HepG2 (cell line): ENCODE results near the gene TUBG1. TPM values are rescaled to one million over a fixed set of nuclear protein-coding genes. Genes with fewer than 3 reads are reported as not detected.
A peak's percentile ranks its signal among the peaks of the same experiment; 100 is the strongest.

Experiments
- ATF1 ChIP-seq: IDR thresholded peaks from 2 replicates; pipeline ENCODE4 v1.6.1; 2016; ENCODE audit warnings: mild to moderate bottlenecking, control low read depth
- HIVEP1 ChIP-seq: sonication (generic); formaldehyde crosslinking; IDR thresholded peaks from 2 replicates; pipeline ENCODE4 v1.4.0; 2020; ENCODE audit warnings: mild to moderate bottlenecking, missing genetic modification reagents
- IKZF4 ChIP-seq: sonication (generic); formaldehyde crosslinking; IDR thresholded peaks from 2 replicates; pipeline ENCODE4 v1.5.1; 2020; ENCODE audit warnings: borderline replicate concordance, mild to moderate bottlenecking, low read depth, missing genetic modification reagents; ENCODE audit errors: not compliant biosample characterization
- MEIS1 ChIP-seq: sonication (generic); formaldehyde crosslinking; IDR thresholded peaks from 2 replicates; pipeline ENCODE4 v1.9.0; 2021; ENCODE audit warnings: mild to moderate bottlenecking, missing genetic modification reagents, moderate library complexity, borderline replicate concordance
- NFATC3 ChIP-seq: sonication (generic); formaldehyde crosslinking; IDR thresholded peaks from 2 replicates; pipeline ENCODE4 v1.5.1; 2020; ENCODE audit warnings: mild to moderate bottlenecking, missing genetic modification reagents
- SAFB2 ChIP-seq: sonication (generic); formaldehyde crosslinking; IDR thresholded peaks from 2 replicates; pipeline ENCODE4 v1.5.1; 2020; ENCODE audit warnings: missing genetic modification reagents, low read depth, mild to moderate bottlenecking, borderline replicate concordance
- WIZ ChIP-seq: sonication (generic); formaldehyde crosslinking; IDR thresholded peaks from 2 replicates; pipeline ENCODE4 v1.5.1; 2020; ENCODE audit warnings: mild to moderate bottlenecking, missing genetic modification reagents
- ZFP1 ChIP-seq: IDR thresholded peaks from 2 replicates; pipeline ENCODE4 v1.6.1; 2016
- ZFYVE20 ChIP-seq: sonication (generic); formaldehyde crosslinking; IDR thresholded peaks from 2 replicates; pipeline ENCODE4 v1.8.0; 2023; ENCODE audit warnings: low read depth, mild to moderate bottlenecking, moderate library complexity, missing genetic modification reagents, borderline replicate concordance
- ZNF17 ChIP-seq: sonication (generic); formaldehyde crosslinking; IDR thresholded peaks from 2 replicates; pipeline ENCODE4 v1.5.0; 2020; ENCODE audit warnings: mild to moderate bottlenecking, missing genetic modification reagents
- ZNF205 ChIP-seq: IDR thresholded peaks from 2 replicates; pipeline ENCODE4 v1.6.1; 2018; ENCODE audit warnings: missing biosample characterization, missing genetic modification reagents
- ZNF451 ChIP-seq: sonication (generic); formaldehyde crosslinking; IDR thresholded peaks from 2 replicates; pipeline ENCODE4 v1.5.0; 2020; ENCODE audit warnings: mild to moderate bottlenecking, missing genetic modification reagents
- ZNF605 ChIP-seq: sonication (generic); formaldehyde crosslinking; IDR thresholded peaks from 2 replicates; pipeline ENCODE4 v1.8.0; 2022; ENCODE audit warnings: mild to moderate bottlenecking, missing genetic modification reagents
- ZNF678 ChIP-seq: sonication (generic); formaldehyde crosslinking; IDR thresholded peaks from 2 replicates; pipeline ENCODE4 v1.4.0; 2020; ENCODE audit warnings: mild to moderate bottlenecking, missing genetic modification reagents
- ZSCAN22 ChIP-seq: sonication (generic); formaldehyde crosslinking; IDR thresholded peaks from 2 replicates; pipeline ENCODE4 v1.4.0; 2020; ENCODE audit warnings: mild to moderate bottlenecking, missing genetic modification reagents
- polyA plus RNA-seq, 8 experiments: library from polyadenylated mRNA; depleted of rRNA in 3 of 8; stranded (reverse) in 7 of 8; unstranded in 1 of 8; fragments of >200 nt; fragmentation: Illumina TruSeq in 4 of 8; extraction: Trizol in 4 of 8; gene quantifications; 2 replicates each; pipeline versions ENCODE4 v1.2.1 to v1.2.3, GENCODE V29; 2011 to 2016; ENCODE audit warnings: low read depth in 4 of 8, missing spikeins in 1 of 8, mixed read lengths in 1 of 8; ENCODE audit not compliant: insufficient read depth in 1 of 8
- total RNA-seq, 5 experiments: library from RNA; depleted of rRNA; stranded (reverse); fragments of >200 nt; fragmentation: Illumina TruSeq; extraction: Trizol; gene quantifications; 2 replicates each; pipeline ENCODE4 v1.2.3, GENCODE V29; 2016; ENCODE audit warnings: low read depth in 1 of 5
- TF ChIP-seq, protein P1 (sequence below): sonication (generic); formaldehyde crosslinking; IDR thresholded peaks from 2 replicates; pipeline ENCODE4 v1.4.0; 2020; ENCODE audit warnings: missing genetic modification reagents, borderline replicate concordance
- TF ChIP-seq, protein P2 (sequence below): sonication (generic); formaldehyde crosslinking; IDR thresholded peaks from 2 replicates; pipeline ENCODE4; 2020; ENCODE audit warnings: missing genetic modification reagents, mild to moderate bottlenecking, borderline replicate concordance
- TF ChIP-seq, protein P3 (sequence below): sonication (generic); formaldehyde crosslinking; IDR thresholded peaks from 2 replicates; pipeline ENCODE4 v1.5.1; 2020; ENCODE audit warnings: mild to moderate bottlenecking, missing genetic modification reagents, borderline replicate concordance

TUBG1 gene
- total and polyA plus RNA-seq, 2 of the 13 experiments (the other 11 are each of a cell fraction or from before 2014, with no cell fraction given), result 74.1 to 137 TPM

DNA sequence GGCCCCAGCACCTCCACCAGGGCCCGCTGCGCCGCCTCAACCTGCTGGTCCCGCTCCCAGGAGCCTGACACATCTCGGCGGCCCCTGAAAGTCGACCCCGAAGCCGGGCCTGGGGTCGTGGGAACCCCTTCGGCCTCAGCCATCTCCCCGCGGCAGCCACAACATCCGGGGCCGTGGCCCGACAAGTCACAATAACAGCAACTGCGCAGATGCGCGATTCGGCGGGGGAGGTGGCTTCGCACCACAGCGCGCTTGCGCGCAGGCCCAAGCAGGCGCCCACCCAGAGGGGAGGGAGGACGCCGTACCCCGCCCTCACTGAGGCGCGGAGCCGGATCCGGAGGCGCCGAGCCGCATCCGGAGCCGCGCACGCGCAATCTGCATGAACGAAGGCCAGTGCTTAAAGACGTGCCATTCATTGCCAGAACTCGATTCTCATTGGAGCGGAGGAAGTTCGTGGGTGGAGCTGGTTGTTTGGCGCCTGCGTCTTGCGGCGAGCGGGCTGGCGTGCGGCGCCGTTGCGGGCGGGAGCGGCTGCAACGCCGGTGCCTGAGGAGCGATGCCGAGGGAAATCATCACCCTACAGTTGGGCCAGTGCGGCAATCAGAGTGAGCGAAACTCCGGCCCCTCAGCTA is at the start of gene TUBG1, which contains the start of gene RETREG3 (continued):
- TF ChIP-seq, protein P1, sequence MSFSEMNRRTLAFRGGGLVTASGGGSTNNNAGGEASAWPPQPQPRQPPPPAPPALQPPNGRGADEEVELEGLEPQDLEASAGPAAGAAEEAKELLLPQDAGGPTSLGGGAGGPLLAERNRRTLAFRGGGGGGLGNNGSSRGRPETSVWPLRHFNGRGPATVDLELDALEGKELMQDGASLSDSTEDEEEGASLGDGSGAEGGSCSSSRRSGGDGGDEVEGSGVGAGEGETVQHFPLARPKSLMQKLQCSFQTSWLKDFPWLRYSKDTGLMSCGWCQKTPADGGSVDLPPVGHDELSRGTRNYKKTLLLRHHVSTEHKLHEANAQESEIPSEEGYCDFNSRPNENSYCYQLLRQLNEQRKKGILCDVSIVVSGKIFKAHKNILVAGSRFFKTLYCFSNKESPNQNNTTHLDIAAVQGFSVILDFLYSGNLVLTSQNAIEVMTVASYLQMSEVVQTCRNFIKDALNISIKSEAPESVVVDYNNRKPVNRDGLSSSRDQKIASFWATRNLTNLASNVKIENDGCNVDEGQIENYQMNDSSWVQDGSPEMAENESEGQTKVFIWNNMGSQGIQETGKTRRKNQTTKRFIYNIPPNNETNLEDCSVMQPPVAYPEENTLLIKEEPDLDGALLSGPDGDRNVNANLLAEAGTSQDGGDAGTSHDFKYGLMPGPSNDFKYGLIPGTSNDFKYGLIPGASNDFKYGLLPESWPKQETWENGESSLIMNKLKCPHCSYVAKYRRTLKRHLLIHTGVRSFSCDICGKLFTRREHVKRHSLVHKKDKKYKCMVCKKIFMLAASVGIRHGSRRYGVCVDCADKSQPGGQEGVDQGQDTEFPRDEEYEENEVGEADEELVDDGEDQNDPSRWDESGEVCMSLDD, result 0 out of 2 replicates have a peak, but pooled peaks have one; percentile 60
- TF ChIP-seq IKZF4 (peak; percentile 93), NFATC3 (CRISPR knock-in tag) (peak; percentile 78), ZFYVE20 (no peak), SAFB2 (CRISPR knock-in tag) (peak; percentile 13; the same call in 1 of the 2 replicates), ZNF17 (no peak), ZNF678 (CRISPR knock-in tag) (no peak), ZNF605 (peak; percentile 96), ZSCAN22 (no peak), ATF1 (CRISPR knock-in tag) (no peak; the same call in 1 of the 2 replicates), MEIS1 (CRISPR knock-in tag) (no peak), ZNF205 (CRISPR knock-in tag) (no peak; the same call in 1 of the 2 replicates), HIVEP1 (CRISPR knock-in tag) (peak; percentile 45; the same call in 1 of the 2 replicates), WIZ (CRISPR knock-in tag) (peak; percentile 20), ZFP1 (CRISPR knock-in tag) (peak; percentile 22; the same call in 1 of the 2 replicates), ZNF451 (peak; percentile 71)
- TF ChIP-seq, protein P2, sequence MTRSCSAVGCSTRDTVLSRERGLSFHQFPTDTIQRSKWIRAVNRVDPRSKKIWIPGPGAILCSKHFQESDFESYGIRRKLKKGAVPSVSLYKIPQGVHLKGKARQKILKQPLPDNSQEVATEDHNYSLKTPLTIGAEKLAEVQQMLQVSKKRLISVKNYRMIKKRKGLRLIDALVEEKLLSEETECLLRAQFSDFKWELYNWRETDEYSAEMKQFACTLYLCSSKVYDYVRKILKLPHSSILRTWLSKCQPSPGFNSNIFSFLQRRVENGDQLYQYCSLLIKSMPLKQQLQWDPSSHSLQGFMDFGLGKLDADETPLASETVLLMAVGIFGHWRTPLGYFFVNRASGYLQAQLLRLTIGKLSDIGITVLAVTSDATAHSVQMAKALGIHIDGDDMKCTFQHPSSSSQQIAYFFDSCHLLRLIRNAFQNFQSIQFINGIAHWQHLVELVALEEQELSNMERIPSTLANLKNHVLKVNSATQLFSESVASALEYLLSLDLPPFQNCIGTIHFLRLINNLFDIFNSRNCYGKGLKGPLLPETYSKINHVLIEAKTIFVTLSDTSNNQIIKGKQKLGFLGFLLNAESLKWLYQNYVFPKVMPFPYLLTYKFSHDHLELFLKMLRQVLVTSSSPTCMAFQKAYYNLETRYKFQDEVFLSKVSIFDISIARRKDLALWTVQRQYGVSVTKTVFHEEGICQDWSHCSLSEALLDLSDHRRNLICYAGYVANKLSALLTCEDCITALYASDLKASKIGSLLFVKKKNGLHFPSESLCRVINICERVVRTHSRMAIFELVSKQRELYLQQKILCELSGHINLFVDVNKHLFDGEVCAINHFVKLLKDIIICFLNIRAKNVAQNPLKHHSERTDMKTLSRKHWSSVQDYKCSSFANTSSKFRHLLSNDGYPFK, result peak; percentile 42
- TF ChIP-seq, protein P3, sequence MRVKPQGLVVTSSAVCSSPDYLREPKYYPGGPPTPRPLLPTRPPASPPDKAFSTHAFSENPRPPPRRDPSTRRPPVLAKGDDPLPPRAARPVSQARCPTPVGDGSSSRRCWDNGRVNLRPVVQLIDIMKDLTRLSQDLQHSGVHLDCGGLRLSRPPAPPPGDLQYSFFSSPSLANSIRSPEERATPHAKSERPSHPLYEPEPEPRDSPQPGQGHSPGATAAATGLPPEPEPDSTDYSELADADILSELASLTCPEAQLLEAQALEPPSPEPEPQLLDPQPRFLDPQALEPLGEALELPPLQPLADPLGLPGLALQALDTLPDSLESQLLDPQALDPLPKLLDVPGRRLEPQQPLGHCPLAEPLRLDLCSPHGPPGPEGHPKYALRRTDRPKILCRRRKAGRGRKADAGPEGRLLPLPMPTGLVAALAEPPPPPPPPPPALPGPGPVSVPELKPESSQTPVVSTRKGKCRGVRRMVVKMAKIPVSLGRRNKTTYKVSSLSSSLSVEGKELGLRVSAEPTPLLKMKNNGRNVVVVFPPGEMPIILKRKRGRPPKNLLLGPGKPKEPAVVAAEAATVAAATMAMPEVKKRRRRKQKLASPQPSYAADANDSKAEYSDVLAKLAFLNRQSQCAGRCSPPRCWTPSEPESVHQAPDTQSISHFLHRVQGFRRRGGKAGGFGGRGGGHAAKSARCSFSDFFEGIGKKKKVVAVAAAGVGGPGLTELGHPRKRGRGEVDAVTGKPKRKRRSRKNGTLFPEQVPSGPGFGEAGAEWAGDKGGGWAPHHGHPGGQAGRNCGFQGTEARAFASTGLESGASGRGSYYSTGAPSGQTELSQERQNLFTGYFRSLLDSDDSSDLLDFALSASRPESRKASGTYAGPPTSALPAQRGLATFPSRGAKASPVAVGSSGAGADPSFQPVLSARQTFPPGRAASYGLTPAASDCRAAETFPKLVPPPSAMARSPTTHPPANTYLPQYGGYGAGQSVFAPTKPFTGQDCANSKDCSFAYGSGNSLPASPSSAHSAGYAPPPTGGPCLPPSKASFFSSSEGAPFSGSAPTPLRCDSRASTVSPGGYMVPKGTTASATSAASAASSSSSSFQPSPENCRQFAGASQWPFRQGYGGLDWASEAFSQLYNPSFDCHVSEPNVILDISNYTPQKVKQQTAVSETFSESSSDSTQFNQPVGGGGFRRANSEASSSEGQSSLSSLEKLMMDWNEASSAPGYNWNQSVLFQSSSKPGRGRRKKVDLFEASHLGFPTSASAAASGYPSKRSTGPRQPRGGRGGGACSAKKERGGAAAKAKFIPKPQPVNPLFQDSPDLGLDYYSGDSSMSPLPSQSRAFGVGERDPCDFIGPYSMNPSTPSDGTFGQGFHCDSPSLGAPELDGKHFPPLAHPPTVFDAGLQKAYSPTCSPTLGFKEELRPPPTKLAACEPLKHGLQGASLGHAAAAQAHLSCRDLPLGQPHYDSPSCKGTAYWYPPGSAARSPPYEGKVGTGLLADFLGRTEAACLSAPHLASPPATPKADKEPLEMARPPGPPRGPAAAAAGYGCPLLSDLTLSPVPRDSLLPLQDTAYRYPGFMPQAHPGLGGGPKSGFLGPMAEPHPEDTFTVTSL (CRISPR knock-in tag), result no peak
